HepG2 (cell line): ENCODE measurements around the gene LMAN2. TPM values are rescaled to one million over a fixed set of nuclear protein-coding genes. Genes with fewer than 3 reads are reported as not detected.
A peak's percentile ranks its signal among the peaks of the same experiment; 100 is the strongest.

Experiments used
- ATAC-seq: fragments of 200-7000 bp; cut with Tn5 transposase; 3 replicates; pipeline ENCODE4 v1.9.1; 2020; ENCODE audit warnings: mild to moderate bottlenecking, moderate library complexity
- BruUV-seq: library from RNA; stranded (reverse); fragments of 400-500 nt; replicated peaks from 2 replicates; lab custom pipeline; 2021; lab: Mats Ljungman, UMichigan
- CTCF ChIA-PET: fragments of 300-600 bp; formaldehyde crosslinking; extraction: SDS; loops from one replicate; lab custom pipeline; 2021; ENCODE audit warnings: low total read pairs, inconsistent platforms, low intra/inter-chr PET ratio; lab: Yijun Ruan, JAX
- POLR2A ChIA-PET: fragments of 350-600 bp; sonication (Branson Sonifier 250); formaldehyde crosslinking; loops from one replicate; lab custom pipeline; 2020; ENCODE audit warnings: antibody characterized with exemption, inconsistent platforms; lab: Yijun Ruan, JAX
- DNase-seq: peaks from one replicate; pipeline ENCODE4 v3.0.0-alpha.2; 2015; ENCODE audit warnings: low spot score
- FAIRE-seq: peaks from 3 replicates; lab custom pipeline; 2011; peaks lifted over from hg19 to GRCh38; lab: Jason Lieb, UNC
- H2AFZ ChIP-seq: one replicate; pipeline ENCODE4 v1.6.1; 2011; ENCODE audit warnings: low read length, inconsistent platforms
- H3K27ac ChIP-seq: fragments of 300-600 bp; 3 replicates; pipeline ENCODE4 v1.8.0; 2011; ENCODE audit warnings: mixed run types, mild to moderate bottlenecking, mixed read lengths, low read length, inconsistent platforms; ENCODE audit not compliant: insufficient read depth; ENCODE audit errors: extremely low read length
- H3K27me3 ChIP-seq, 2 experiments: fragments of 200-600 bp in 1 of 2; 2 replicates in 1 of 2; 3 replicates in 1 of 2; pipeline versions ENCODE4 v1.6.0 to v1.8.0; 2011; ENCODE audit warnings: low read length in 2 of 2, mild to moderate bottlenecking in 2 of 2, moderate library complexity in 2 of 2, inconsistent platforms in 1 of 2; ENCODE audit not compliant: insufficient read depth in 2 of 2, control insufficient read depth in 1 of 2
- H3K36me3 ChIP-seq, 2 experiments: fragments of 200-600 bp in 1 of 2; replicated peaks in 1 of 2; 2 replicates in 1 of 2; 3 replicates in 1 of 2; pipeline versions ENCODE4 v1.5.1 to v1.8.0; 2011; ENCODE audit warnings: low read length in 2 of 2, inconsistent platforms in 1 of 2; ENCODE audit not compliant: insufficient read depth in 2 of 2, control insufficient read depth in 1 of 2
- H3K4me1 ChIP-seq: 2 replicates; pipeline ENCODE4 v1.5.1; 2012; ENCODE audit warnings: low read length, inconsistent platforms; ENCODE audit not compliant: insufficient read depth
- H3K4me2 ChIP-seq: 2 replicates; pipeline ENCODE4 v1.6.0; 2011; ENCODE audit warnings: low read depth, low read length, inconsistent platforms
- H3K4me3 ChIP-seq, 3 experiments: fragments of 200-600 bp in 1 of 3; sonication (generic), shearing (Covaris generic) in 1 of 3; replicated peaks in 1 of 3; 2 replicates each; pipeline ENCODE4 v1.5.1; 2011 to 2016; ENCODE audit warnings: low read length in 3 of 3, inconsistent platforms in 2 of 3, low read depth in 2 of 3, mild to moderate bottlenecking in 2 of 3, control low read depth in 1 of 3, mixed read lengths in 1 of 3; ENCODE audit not compliant: insufficient read depth in 1 of 3
- H3K79me2 ChIP-seq: one replicate; pipeline ENCODE4 v1.6.1; 2011; ENCODE audit warnings: low read length, inconsistent platforms; ENCODE audit not compliant: insufficient read depth
- H3K9ac ChIP-seq: 2 replicates; pipeline ENCODE4 v1.6.0; 2011; ENCODE audit warnings: mild to moderate bottlenecking, low read depth, low read length, inconsistent platforms; ENCODE audit not compliant: insufficient read depth
- H3K9me3 ChIP-seq: 2 replicates; pipeline ENCODE4 v1.5.1; 2012; ENCODE audit warnings: mild to moderate bottlenecking, low read length
- H4K20me1 ChIP-seq: 2 replicates; pipeline ENCODE4 v1.6.0; 2011; ENCODE audit warnings: inconsistent platforms, mild to moderate bottlenecking, low read length, moderate library complexity; ENCODE audit not compliant: insufficient read depth
- ESRRA ChIP-seq: sonication (generic); formaldehyde crosslinking; IDR thresholded peaks from 2 replicates; pipeline ENCODE4 v1.5.1; 2020; ENCODE audit warnings: mild to moderate bottlenecking, low read depth, missing genetic modification reagents
- HIVEP1 ChIP-seq: sonication (generic); formaldehyde crosslinking; IDR thresholded peaks from 2 replicates; pipeline ENCODE4 v1.4.0; 2020; ENCODE audit warnings: mild to moderate bottlenecking, missing genetic modification reagents
- HNRNPLL ChIP-seq: fragments of 200-400 bp; formaldehyde crosslinking; IDR thresholded peaks from 2 replicates; pipeline ENCODE4 v1.6.1; 2017; ENCODE audit warnings: mild to moderate bottlenecking, low read depth, low read length; ENCODE audit not compliant: poor library complexity, severe bottlenecking
- IRX3 ChIP-seq: sonication (generic); formaldehyde crosslinking; IDR thresholded peaks from 2 replicates; pipeline ENCODE4 v1.8.1; 2023; ENCODE audit warnings: mild to moderate bottlenecking, low read depth, missing genetic modification reagents, borderline replicate concordance
- NKX3-1 ChIP-seq: sonication (generic); formaldehyde crosslinking; IDR thresholded peaks from 2 replicates; pipeline ENCODE4 v1.5.0; 2020; ENCODE audit warnings: missing genetic modification reagents
- POLR2A ChIP-seq, 2 experiments: IDR thresholded peaks; 2 replicates each; pipeline ENCODE4 v1.6.1; 2011; ENCODE audit warnings: low read depth in 2 of 2, low read length in 2 of 2, mild to moderate bottlenecking in 1 of 2, moderate library complexity in 1 of 2; ENCODE audit not compliant: insufficient read depth in 1 of 2
- RFX5 ChIP-seq: IDR thresholded peaks from 2 replicates; pipeline ENCODE4 v1.6.1; 2011; ENCODE audit warnings: low read depth, low read length, improper control_type of control experiment
- SALL1 ChIP-seq: sonication (generic); formaldehyde crosslinking; IDR thresholded peaks from 2 replicates; pipeline ENCODE4 v1.8.0; 2022; ENCODE audit warnings: mild to moderate bottlenecking, missing genetic modification reagents
- SMARCE1 ChIP-seq: fragments of 450-650 bp; IDR thresholded peaks from 2 replicates; pipeline ENCODE4 v1.6.1; 2017; ENCODE audit warnings: borderline replicate concordance
- SNRNP70 ChIP-seq: fragments of 200-400 bp; formaldehyde crosslinking; IDR thresholded peaks from 2 replicates; pipeline ENCODE4 v1.6.1; 2017; ENCODE audit warnings: mild to moderate bottlenecking, low read depth, low read length, moderate library complexity
- TEAD3 ChIP-seq: optimal IDR thresholded peaks from 2 replicates; pipeline ENCODE3; 2016; ENCODE audit warnings: borderline replicate concordance
- ZKSCAN8 ChIP-seq: IDR thresholded peaks from 2 replicates; pipeline ENCODE4 v1.6.1; 2016; ENCODE audit warnings: borderline replicate concordance, missing genetic modification reagents, missing compliant biosample characterization
- ZMYM2 ChIP-seq: sonication (generic); formaldehyde crosslinking; IDR thresholded peaks from 2 replicates; pipeline ENCODE4 v1.8.0; 2022; ENCODE audit warnings: mild to moderate bottlenecking, missing genetic modification reagents
- ZNF121 ChIP-seq: sonication (generic); formaldehyde crosslinking; IDR thresholded peaks from 2 replicates; pipeline ENCODE4 v1.5.0; 2020; ENCODE audit warnings: mild to moderate bottlenecking, missing genetic modification reagents
- ZNF296 ChIP-seq: sonication (generic); formaldehyde crosslinking; conservative IDR thresholded peaks from 2 replicates; pipeline ENCODE4 v1.5.0; 2020; ENCODE audit warnings: mild to moderate bottlenecking, missing genetic modification reagents
- ZNF770 ChIP-seq: sonication (generic); formaldehyde crosslinking; IDR thresholded peaks from 2 replicates; pipeline ENCODE4 v1.5.0; 2020; ENCODE audit warnings: mild to moderate bottlenecking, missing genetic modification reagents
- ZSCAN9 ChIP-seq: IDR thresholded peaks from 2 replicates; pipeline ENCODE4 v1.6.1; 2016; ENCODE audit warnings: borderline replicate concordance
- WGBS: methylation state at CpG from one replicate; pipeline ENCODE4 v1.1.6; 2017; ENCODE audit warnings: low lambda C conversion rate; 5-methylcytosine and 5-hydroxymethylcytosine counted together
- in situ Hi-C: cut with HindIII; loops from 2 replicates; pipeline ENCODE4 v1.10.0; 2017; ENCODE audit warnings: low pct_unique_long_range_greater_than_20kb; ENCODE audit not compliant: extremely low pct_ligation_motif_present
- intact Hi-C: fragments of 100-400 bp; cut with micrococcal nuclease; formaldehyde crosslinking; loops from one replicate; pipeline ENCODE4 v1.10.0; 2022; ENCODE audit not compliant: unreplicated experiment
- polyA plus RNA-seq, 8 experiments: library from polyadenylated mRNA; depleted of rRNA in 3 of 8; stranded (reverse) in 7 of 8; unstranded in 1 of 8; fragments of >200 nt; fragmentation: Illumina TruSeq in 4 of 8; extraction: Trizol in 4 of 8; gene quantifications; 2 replicates each; pipeline versions ENCODE4 v1.2.1 to v1.2.3, GENCODE V29; 2011 to 2016; ENCODE audit warnings: low read depth in 4 of 8, missing spikeins in 1 of 8, mixed read lengths in 1 of 8; ENCODE audit not compliant: insufficient read depth in 1 of 8
- total RNA-seq, 5 experiments: library from RNA; depleted of rRNA; stranded (reverse); fragments of >200 nt; fragmentation: Illumina TruSeq; extraction: Trizol; gene quantifications; 2 replicates each; pipeline ENCODE4 v1.2.3, GENCODE V29; 2016; ENCODE audit warnings: low read depth in 1 of 5
- TF ChIP-seq, protein P1 (sequence below): sonication (generic); formaldehyde crosslinking; IDR thresholded peaks from 2 replicates; pipeline ENCODE4 v1.4.0; 2020; ENCODE audit warnings: missing genetic modification reagents; ENCODE audit errors: not compliant biosample characterization

LMAN2 gene
- total and polyA plus RNA-seq, 2 of the 13 experiments (the other 11 are each of a cell fraction or from before 2014, with no cell fraction given), result 191 to 197 TPM

GRCh38 chr5:177347699-177348098, 3.8 kb downstream of the LMAN2 start:
- ATAC-seq, result no peak
- H3K79me2 ChIP-seq, result peaks cover 70% of the 10 kb centered on the region
- peak overlapping the region; percentile 36; the same call in 1 of the 2 replicates for H3K4me2 ChIP-seq
- BruUV-seq, result no TSS peak
- no peak for FAIRE-seq
- H4K20me1 ChIP-seq, result no peaks in the 10 kb centered on the region
- no peak overlapping the region for H2AFZ ChIP-seq
- no peak overlapping the region for H3K4me3 ChIP-seq
- intact Hi-C loops, result no loop called here
- H3K27me3 ChIP-seq, result no peaks in the 10 kb centered on the region; a peak in 1 of 5 replicates
- H3K9me3 ChIP-seq, result no peaks in the 10 kb centered on the region
- no peak for DNase-seq
- H3K36me3 ChIP-seq, result peaks cover 8 to 22% of the 10 kb centered on the region in 2 experiments
- H3K4me1 ChIP-seq, result peaks cover 47% of the 10 kb centered on the region
- peak; percentile 91 for TF ChIP-seq ZNF121 (CRISPR knock-in tag)
- TF ChIP-seq SMARCE1, result no peak
- TF ChIP-seq, all 625 proteins: peak for 1
- POLR2A ChIA-PET, result no interaction called here
- WGBS, result 91% methylated on average over 4 of the region's 4 CpGs
- in situ Hi-C loops, result no loop called here
- CTCF ChIA-PET, result no interaction called here
- Histone ChIP-seq H3K9ac (peak overlapping the region; percentile 38; the same call in 1 of the 2 replicates), H3K27ac (no peak overlapping the region)

- DNase-seq, result no peak
- Histone ChIP-seq H3K4me3 (no peak overlapping the region), H3K9me3 (no peaks in the 10 kb centered on the region), H3K4me1 (peaks cover 39% of the 10 kb centered on the region), H3K79me2 (peaks cover 75% of the 10 kb centered on the region), H3K27ac (no peak overlapping the region)
- POLR2A ChIA-PET, result interaction anchor here (1.5 kb wide), 1 partner anchor 260 kb away, joined by 4 read pairs; the partner anchor contains the start of gene FGFR4
- no TSS peak for BruUV-seq
- WGBS, result 95% methylated on average over 4 of the region's 4 CpGs
- in situ Hi-C loops, result no loop called here
- TF ChIP-seq RFX5, result no peak
- TF ChIP-seq SALL1 (CRISPR knock-in tag), result no peak
- TF ChIP-seq ZNF121 (CRISPR knock-in tag), result no peak
- no peak for TF ChIP-seq ZNF296 (CRISPR knock-in tag)
- TF ChIP-seq HNRNPLL, result no peak
- TF ChIP-seq SNRNP70, result no peak
- TF ChIP-seq POLR2A (IDR thresholded peaks at IDR 0.05; ENCODE audit: insufficient read depth in 1 of 2, low read depth in 2 of 2, low read length in 2 of 2), result no peak
- no peak for TF ChIP-seq ZSCAN9
- no peak for TF ChIP-seq ZKSCAN8 (CRISPR knock-in tag)
- no peak for TF ChIP-seq ZNF770 (CRISPR knock-in tag)
- TF ChIP-seq, protein P1, sequence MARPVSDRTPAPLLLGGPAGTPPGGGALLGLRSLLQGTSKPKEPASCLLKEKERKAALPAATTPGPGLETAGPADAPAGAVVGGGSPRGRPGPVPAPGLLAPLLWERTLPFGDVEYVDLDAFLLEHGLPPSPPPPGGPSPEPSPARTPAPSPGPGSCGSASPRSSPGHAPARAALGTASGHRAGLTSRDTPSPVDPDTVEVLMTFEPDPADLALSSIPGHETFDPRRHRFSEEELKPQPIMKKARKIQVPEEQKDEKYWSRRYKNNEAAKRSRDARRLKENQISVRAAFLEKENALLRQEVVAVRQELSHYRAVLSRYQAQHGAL (CRISPR knock-in tag), result no peak
- no peak for TF ChIP-seq ZMYM2 (CRISPR knock-in tag)
- no peak for TF ChIP-seq ESRRA (CRISPR knock-in tag)
- no peak for TF ChIP-seq IRX3 (CRISPR knock-in tag)
- TF ChIP-seq NKX3-1 (CRISPR knock-in tag), result no peak
- no peak for TF ChIP-seq TEAD3
- no peak for TF ChIP-seq HIVEP1
- TF ChIP-seq, all 625 proteins: peak for 0
- intact Hi-C loops, result no loop called here
- no peak for FAIRE-seq
- H3K4me2 ChIP-seq, result peak overlapping the region; percentile 36
- H3K27me3 ChIP-seq, result no peaks in the 10 kb centered on the region; a peak in 1 of 5 replicates
- ATAC-seq, result no peak
- no peaks in the 10 kb centered on the region for H4K20me1 ChIP-seq
- peak overlapping the region; percentile 38; the same call in 1 of the 2 replicates for H3K9ac ChIP-seq
- H3K36me3 ChIP-seq, result peaks cover 8 to 23% of the 10 kb centered on the region in 2 experiments
- H2AFZ ChIP-seq, result no peak overlapping the region
- CTCF ChIA-PET, result no interaction called here
Observed at GRCh38 chr5:177346820-177347219, 4.6 kb downstream of the LMAN2 start.
